H9 (cell line): ENCODE data around the gene PNMT. TPM values are rescaled to one million over a fixed set of nuclear protein-coding genes. Genes with fewer than 3 reads are reported as not detected.

ENCODE experiments used
- DNase-seq: peaks from one replicate; pipeline ENCODE4 v3.0.0-alpha.2; 2017
- H2AFZ ChIP-seq: one replicate; pipeline ENCODE4 v1.6.1; 2013; ENCODE audit warnings: mild to moderate bottlenecking, low read length, control low read depth, moderate library complexity
- H2AK5ac ChIP-seq: 2 replicates; pipeline ENCODE4 v1.6.1; 2013; ENCODE audit warnings: low read length, control low read depth, mixed read lengths; ENCODE audit not compliant: insufficient read length
- H2BK120ac ChIP-seq: one replicate; pipeline ENCODE4 v1.6.1; 2013; ENCODE audit warnings: low read depth, mild to moderate bottlenecking, low read length, control low read depth, inconsistent platforms; ENCODE audit not compliant: poor library complexity, severe bottlenecking
- H2BK12ac ChIP-seq: 2 replicates; pipeline ENCODE4 v1.6.1; 2013; ENCODE audit warnings: low read length, control low read depth, mixed read lengths, low read depth; ENCODE audit not compliant: insufficient read length
- H2BK15ac ChIP-seq: 2 replicates; pipeline ENCODE4 v1.6.1; 2013; ENCODE audit warnings: low read depth, low read length, control low read depth
- H2BK20ac ChIP-seq: one replicate; pipeline ENCODE4 v1.6.1; 2013; ENCODE audit warnings: low read depth, mild to moderate bottlenecking, low read length, control low read depth, inconsistent platforms; ENCODE audit not compliant: poor library complexity, severe bottlenecking
- H2BK5ac ChIP-seq: 2 replicates; pipeline ENCODE4 v1.6.1; 2013; ENCODE audit warnings: low read length, control low read depth, mixed read lengths; ENCODE audit not compliant: insufficient read length
- H3K14ac ChIP-seq: 2 replicates; pipeline ENCODE4 v1.6.1; 2013; ENCODE audit warnings: low read length, control low read depth; ENCODE audit not compliant: insufficient read depth
- H3K18ac ChIP-seq: 2 replicates; pipeline ENCODE4 v1.6.1; 2013; ENCODE audit warnings: low read depth, mild to moderate bottlenecking, mixed read lengths, low read length, control low read depth; ENCODE audit not compliant: insufficient read length
- H3K23ac ChIP-seq: 2 replicates; pipeline ENCODE4 v1.6.1; 2013; ENCODE audit warnings: low read length, control low read depth, mixed read lengths, low read depth; ENCODE audit not compliant: insufficient read length
- H3K23me2 ChIP-seq: 2 replicates; pipeline ENCODE4 v1.6.1; 2013; ENCODE audit warnings: low read depth, mild to moderate bottlenecking, mixed read lengths, low read length, control low read depth; ENCODE audit not compliant: insufficient read length, poor library complexity, severe bottlenecking
- H3K27ac ChIP-seq: 2 replicates; pipeline ENCODE4 v1.5.1; 2013; ENCODE audit warnings: low read length, control low read depth, mixed read lengths, low read depth; ENCODE audit not compliant: insufficient read length
- H3K27me3 ChIP-seq: 2 replicates; pipeline ENCODE4 v1.6.1; 2013; ENCODE audit warnings: low read length, control low read depth, inconsistent platforms; ENCODE audit not compliant: insufficient read depth
- H3K4ac ChIP-seq: 2 replicates; pipeline ENCODE4 v1.6.1; 2013; ENCODE audit warnings: low read depth, mild to moderate bottlenecking, control low read depth, inconsistent platforms, low read length, moderate library complexity
- H3K4me1 ChIP-seq: 2 replicates; pipeline ENCODE4 v1.6.1; 2013; ENCODE audit warnings: low read length, control low read depth, inconsistent platforms; ENCODE audit not compliant: insufficient read depth
- H3K4me2 ChIP-seq: 2 replicates; pipeline ENCODE4 v1.6.1; 2013; ENCODE audit warnings: low read length, control low read depth, mixed read lengths; ENCODE audit not compliant: insufficient read length, insufficient read depth
- H3K56ac ChIP-seq: 2 replicates; pipeline ENCODE4 v1.6.1; 2013; ENCODE audit warnings: low read depth, mild to moderate bottlenecking, mixed read lengths, low read length, control low read depth; ENCODE audit not compliant: insufficient read length
- H3K79me1 ChIP-seq: 2 replicates; pipeline ENCODE4 v1.6.1; 2013; ENCODE audit warnings: low read depth, mild to moderate bottlenecking, moderate library complexity, low read length, control low read depth, inconsistent platforms; ENCODE audit not compliant: insufficient read depth, poor library complexity, severe bottlenecking
- H3K79me2 ChIP-seq: 2 replicates; pipeline ENCODE4 v1.6.1; 2013; ENCODE audit warnings: low read length, control low read depth, inconsistent platforms; ENCODE audit not compliant: insufficient read depth
- H3K9ac ChIP-seq: 2 replicates; pipeline ENCODE4 v1.6.1; 2013; ENCODE audit warnings: low read length, control low read depth, mixed read lengths; ENCODE audit not compliant: insufficient read length; ENCODE audit errors: extremely low read depth
- H3K9me3 ChIP-seq: one replicate; pipeline ENCODE4 v1.6.1; 2013; ENCODE audit warnings: low read depth, low read length, inconsistent platforms; ENCODE audit not compliant: control insufficient read depth
- H3T11ph ChIP-seq: one replicate; pipeline ENCODE4 v1.6.1; 2013; ENCODE audit warnings: mild to moderate bottlenecking, low read length, control low read depth, inconsistent platforms
- H4K20me1 ChIP-seq: one replicate; pipeline ENCODE4 v1.6.1; 2013; ENCODE audit not compliant: control insufficient read depth, insufficient read length, insufficient read depth
- H4K5ac ChIP-seq: 2 replicates; pipeline ENCODE4 v1.6.1; 2013; ENCODE audit warnings: low read depth, mild to moderate bottlenecking, mixed read lengths, low read length, control low read depth; ENCODE audit not compliant: insufficient read length
- H4K8ac ChIP-seq: replicated peaks from 2 replicates; pipeline ENCODE4 v1.6.1; 2013; ENCODE audit warnings: low read length, control low read depth, mixed read lengths, low read depth; ENCODE audit not compliant: insufficient read length
- H4K91ac ChIP-seq: 2 replicates; pipeline ENCODE4 v1.6.1; 2013; ENCODE audit warnings: low read depth, mild to moderate bottlenecking, moderate library complexity, mixed read lengths, low read length, control low read depth; ENCODE audit not compliant: insufficient read length
- H3K27ac Mint-ChIP-seq, 3 experiments: 2 replicates in 2 of 3; 3 replicates in 1 of 3; pipeline ENCODE4 v1.8.0; 2020 to 2021; ENCODE audit warnings: mixed read lengths in 3 of 3, mild to moderate bottlenecking in 1 of 3, moderate library complexity in 1 of 3
- H3K27me3 Mint-ChIP-seq: 2 replicates; pipeline ENCODE4 v1.8.0; 2021; ENCODE audit warnings: low read depth, mild to moderate bottlenecking, moderate library complexity, mixed read lengths
- H3K36me3 Mint-ChIP-seq, 3 experiments: 2 replicates in 2 of 3; 3 replicates in 1 of 3; pipeline ENCODE4 v1.8.0; 2020 to 2021; ENCODE audit warnings: low read depth in 3 of 3, mixed read lengths in 3 of 3; ENCODE audit not compliant: insufficient read depth in 1 of 3
- H3K4me1 Mint-ChIP-seq, 2 experiments: 2 replicates each; pipeline ENCODE4 v1.8.0; 2020; ENCODE audit warnings: mixed read lengths in 2 of 2
- H3K4me3 Mint-ChIP-seq, 2 experiments: 2 replicates in 1 of 2; 3 replicates in 1 of 2; pipeline ENCODE4 v1.8.0; 2020 to 2021; ENCODE audit warnings: mild to moderate bottlenecking in 2 of 2, mixed read lengths in 2 of 2, moderate library complexity in 1 of 2
- H3K9me3 Mint-ChIP-seq, 2 experiments: 2 replicates in 1 of 2; 3 replicates in 1 of 2; pipeline ENCODE4 v1.8.0; 2020; ENCODE audit warnings: mild to moderate bottlenecking in 2 of 2, mixed read lengths in 2 of 2, moderate library complexity in 1 of 2
- CTCF ChIP-seq: fragments of 200-600 bp; sonication (generic); conservative IDR thresholded peaks from 3 replicates; pipeline ENCODE4 v1.8.0; 2021; ENCODE audit warnings: antibody characterized with exemption, mild to moderate bottlenecking
- WGBS: extraction: QIAGEN DNeasy Blood & Tissue Kit; methylation state at CpG from one replicate; pipeline ENCODE4 v1.1.7; 2013; ENCODE audit warnings: missing lambda C conversion rate, low lambda C conversion rate, mixed read lengths; ENCODE audit not compliant: insufficient read length; ENCODE audit errors: extremely low coverage; 5-methylcytosine and 5-hydroxymethylcytosine counted together
- total RNA-seq: library from RNA; stranded (reverse); gene quantifications from 2 replicates; pipeline ENCODE4 v1.2.1, GENCODE V29; 2021

The PNMT gene
- total RNA-seq, 1 experiment from 2014 or later = 2.1 TPM

GRCh38 chr17:39715375-39716072, 47.3 kb downstream of the PNMT start:
- H3K27ac Mint-ChIP-seq = peak overlapping the region; percentile 53 to 79 (median 55); a peak in 4 of 7 replicates
- H3K27me3 Mint-ChIP-seq = no peaks in the 10 kb centered on the region
- peaks cover 74 to 93% (median 86%) of the 10 kb centered on the region in 3 experiments; a peak in 6 of 7 replicates for H3K36me3 Mint-ChIP-seq
- Histone ChIP-seq H3T11ph (no peak overlapping the region), H2BK120ac (no peak overlapping the region), H3K18ac (no peak overlapping the region), H2BK5ac (no peak overlapping the region), H3K4ac (no peak overlapping the region), H2AK5ac (no peak overlapping the region), H3K27ac (no peak overlapping the region), H3K79me2 (no peaks in the 10 kb centered on the region), H3K4me2 (no peak overlapping the region), H4K8ac (no peak overlapping the region), H3K27me3 (no peaks in the 10 kb centered on the region), H3K4me1 (no peaks in the 10 kb centered on the region), H3K79me1 (no peaks in the 10 kb centered on the region), H2AFZ (no peak overlapping the region), H3K9me3 (no peaks in the 10 kb centered on the region), H3K9ac (no peak overlapping the region), H4K5ac (no peak overlapping the region), H2BK15ac (no peak overlapping the region), H3K23ac (no peak overlapping the region), H3K14ac (no peak overlapping the region), H4K20me1 (no peaks in the 10 kb centered on the region), H2BK12ac (no peak overlapping the region), H2BK20ac (no peak overlapping the region), H3K23me2 (no peaks in the 10 kb centered on the region), H4K91ac (no peak overlapping the region), H3K56ac (no peak overlapping the region)
- no CpG with 5 or more reads among the region's 18 CpGs for WGBS
- DNase-seq = peak; percentile 31
- no peak overlapping the region for H3K4me3 Mint-ChIP-seq
- no peaks in the 10 kb centered on the region for H3K4me1 Mint-ChIP-seq
- TF ChIP-seq CTCF = no peak
- no peaks in the 10 kb centered on the region for H3K9me3 Mint-ChIP-seq
